HG02678 (cell line): Measurements from ENCODE around the gene TEAD3.

ENCODE experiments used
- ATAC-seq: cut with Tn5 transposase; IDR thresholded peaks from one replicate; pipeline ENCODE4 v1.9.1; 2021; ENCODE audit warnings: mild to moderate bottlenecking, moderate library complexity; ENCODE audit not compliant: unreplicated experiment

TEAD3 gene

GRCh38 chr6:35477028-35477427 lies 19.9 kb downstream of the TEAD3 start:
- ATAC-seq: no peak

- ATAC-seq: no peak
Measured at GRCh38 chr6:35476004-35476403, 20.9 kb downstream of the TEAD3 start.

DNA sequence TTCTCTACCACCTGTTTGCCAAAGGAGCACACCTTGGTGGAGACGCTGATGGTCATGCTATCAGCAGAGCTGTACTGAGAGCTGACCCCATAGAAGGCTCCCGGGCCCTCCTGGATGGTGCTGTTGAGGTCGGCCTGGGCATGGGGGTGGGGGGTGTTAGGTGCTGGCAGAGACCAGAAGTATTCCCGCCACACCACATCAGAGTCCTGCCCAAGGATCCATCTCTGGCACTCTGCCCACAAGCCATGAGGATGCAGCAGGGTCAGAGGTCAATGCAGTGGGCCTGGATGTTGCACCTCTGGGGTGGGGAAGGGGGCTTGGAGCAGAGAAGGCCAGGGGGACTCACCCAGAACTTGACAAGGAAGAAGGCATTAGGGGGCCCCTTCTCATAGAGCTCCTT lies 21.3 kb downstream of the TEAD3 start:
- no peak for ATAC-seq

DNA sequence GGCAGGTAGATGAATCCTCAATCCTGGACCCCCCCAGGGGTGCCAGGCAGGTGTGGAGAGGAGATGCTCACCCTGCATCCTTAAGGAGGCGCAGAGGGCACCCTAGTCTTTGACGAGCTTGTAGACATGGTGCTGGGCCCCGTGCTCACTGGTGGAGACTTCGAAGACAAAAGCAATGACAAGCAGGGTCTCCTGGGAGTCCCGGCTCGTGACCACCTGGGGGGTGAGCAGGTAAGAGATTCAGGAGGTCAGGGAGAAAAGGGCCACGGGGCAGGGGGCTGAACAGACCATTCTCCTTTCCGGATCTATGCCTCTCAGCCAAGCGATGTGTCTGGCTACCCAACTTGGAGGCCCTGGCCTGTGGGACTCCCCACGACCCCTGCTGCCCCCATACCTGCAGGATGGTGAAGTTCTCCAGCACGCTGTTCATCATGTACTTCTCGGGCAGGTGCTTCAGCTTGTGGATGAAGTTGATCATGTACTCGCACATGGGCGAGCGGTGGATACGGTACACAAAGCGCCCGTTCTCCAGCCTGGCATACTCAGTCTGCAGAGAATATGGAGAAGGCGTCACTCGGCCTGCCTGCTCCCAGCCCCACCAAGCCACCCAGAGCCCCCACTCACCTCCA lies 21.8 kb downstream of the TEAD3 start:
- no peak for ATAC-seq

DNA sequence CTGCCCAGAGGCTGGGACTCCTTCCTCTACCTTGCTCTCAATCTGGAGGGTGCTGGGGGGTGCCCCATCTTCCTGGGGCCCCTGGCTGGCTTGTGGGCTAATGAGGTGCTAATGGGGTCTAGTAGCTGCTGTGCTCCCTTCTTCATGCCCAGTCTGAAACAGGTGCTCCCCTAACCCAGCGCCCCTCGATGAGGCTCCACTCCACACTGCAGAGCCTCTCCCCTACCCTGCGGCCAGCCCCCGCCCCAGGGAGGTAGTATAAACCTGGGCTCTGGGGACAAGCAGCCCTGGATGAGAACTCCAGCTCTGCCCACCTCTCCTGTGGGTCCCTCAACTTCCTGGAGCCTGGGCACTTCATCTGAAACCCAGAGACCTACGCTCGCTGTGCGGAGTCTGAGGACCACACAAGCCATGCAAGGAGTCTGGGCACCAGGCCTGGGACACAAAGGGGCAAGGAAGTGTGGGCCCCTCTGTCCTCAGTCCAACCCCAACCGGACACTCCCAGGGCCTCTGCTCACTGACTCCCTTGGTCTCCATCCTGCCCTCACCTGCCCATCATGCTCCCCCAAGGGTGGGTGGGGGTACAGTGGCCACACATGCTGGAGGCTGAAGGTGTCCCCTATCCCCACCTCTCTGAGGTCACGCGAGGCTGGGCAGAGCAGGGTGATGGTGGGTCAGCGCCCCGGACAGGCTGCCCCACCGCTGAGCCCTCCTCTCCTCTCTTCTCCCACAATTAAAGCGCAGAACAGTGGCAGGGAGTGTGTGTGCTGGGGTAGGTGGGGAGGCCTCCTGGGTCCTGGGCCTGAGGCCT lies 22.5 kb downstream of the TEAD3 start:
- ATAC-seq: no peak

DNA sequence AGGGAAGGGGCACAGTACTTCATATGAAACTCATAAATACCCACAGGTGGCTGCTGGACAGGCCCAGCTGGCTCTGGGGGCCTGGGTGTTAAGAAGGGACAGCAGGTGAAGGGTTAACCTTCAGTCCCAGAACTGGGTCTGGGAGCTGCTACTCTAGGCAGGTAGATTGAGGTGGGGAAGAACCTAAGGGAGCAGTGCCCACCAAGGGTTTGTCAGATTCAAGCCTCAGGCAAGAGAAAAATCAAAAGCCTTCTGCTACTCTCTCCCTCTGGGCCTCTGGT lies 23.1 kb downstream of the TEAD3 start:
- no peak for ATAC-seq

- ATAC-seq: no peak
Measured at GRCh38 chr6:35473075-35473849, 23.6 kb downstream of the TEAD3 start.

- no peak for ATAC-seq
Measured at GRCh38 chr6:35471836-35472345, 25.0 kb downstream of the TEAD3 start.

- no peak for ATAC-seq
Measured at GRCh38 chr6:35470663-35471120, 26.2 kb downstream of the TEAD3 start.

- ATAC-seq: no peak
Measured at GRCh38 chr6:35469751-35470662, 26.9 kb downstream of the TEAD3 start.

DNA sequence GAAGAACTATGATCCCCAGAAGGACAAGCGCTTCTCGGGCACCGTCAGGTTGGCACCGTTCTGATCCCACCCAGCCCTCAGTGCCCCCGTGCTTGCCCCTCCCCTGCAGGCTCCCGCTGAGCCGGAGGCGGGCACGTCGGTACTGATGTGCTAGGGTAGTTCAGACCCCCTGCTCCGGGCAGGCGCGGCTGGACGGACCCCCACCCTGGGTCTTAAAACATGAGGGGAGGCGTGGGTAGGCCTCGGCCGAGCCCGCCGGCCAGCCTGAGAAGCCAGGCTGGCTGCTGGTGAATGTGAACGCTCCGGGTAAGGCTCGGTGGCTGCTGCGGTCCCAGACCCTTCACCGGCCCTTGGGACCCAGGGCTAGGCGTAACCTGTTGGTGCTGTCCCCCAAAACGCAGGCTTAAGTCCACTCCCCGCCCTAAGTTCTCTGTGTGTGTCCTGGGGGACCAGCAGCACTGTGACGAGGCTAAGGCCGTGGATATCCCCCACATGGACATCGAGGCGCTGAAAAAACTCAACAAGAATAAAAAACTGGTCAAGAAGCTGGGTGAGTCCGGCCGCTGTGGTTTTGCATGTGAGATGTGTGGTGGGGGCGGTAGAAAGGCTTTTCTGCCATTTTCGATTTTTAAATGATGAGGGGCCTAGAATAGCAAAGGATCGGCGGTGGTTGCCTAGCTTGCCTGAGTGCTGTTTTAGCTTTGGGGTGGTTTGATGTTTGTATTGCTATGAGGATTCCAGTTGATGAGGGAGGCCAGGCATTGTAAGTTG lies 27.7 kb downstream of the TEAD3 start:
- peak; percentile 2 for ATAC-seq

GRCh38 chr6:35468181-35468979 lies 28.5 kb downstream of the TEAD3 start, which contains the start of gene RPL10A:
Gene RPL10A, plus strand, starts transcription at chr6:35468401. Its CDS starts 34 bp downstream, at chr6:35468435.
- ATAC-seq: peak; percentile 87

DNA sequence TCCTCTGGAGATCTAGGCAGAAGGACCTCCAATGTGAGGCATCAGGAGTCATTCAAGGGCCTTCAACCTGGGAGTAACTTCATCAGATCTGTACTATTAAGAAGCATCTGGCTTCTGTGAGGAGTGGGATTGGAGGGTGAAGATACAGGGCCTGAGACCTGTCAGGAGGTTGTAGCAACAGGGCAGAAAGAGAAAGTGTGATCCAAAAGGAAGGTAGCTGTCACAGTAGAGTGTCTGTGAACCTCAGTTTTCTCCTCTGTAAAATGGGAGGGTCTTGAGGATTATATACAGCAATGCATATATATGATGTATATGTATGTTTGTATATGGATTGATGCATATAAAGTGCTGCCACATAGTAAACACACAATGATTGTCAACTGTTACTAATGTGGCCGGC lies 31.2 kb downstream of the TEAD3 start:
- ATAC-seq: no peak

GRCh38 chr6:35463292-35463691 lies 33.6 kb downstream of the TEAD3 start:
- no peak for ATAC-seq

GRCh38 chr6:35461270-35461669 lies 35.6 kb downstream of the TEAD3 start:
- no peak for ATAC-seq

- ATAC-seq: no peak
Measured at GRCh38 chr6:35457907-35458306, 39.0 kb downstream of the TEAD3 start.

- ATAC-seq: no peak
Measured at GRCh38 chr6:35454391-35455110, 42.3 kb downstream of the TEAD3 start.

DNA sequence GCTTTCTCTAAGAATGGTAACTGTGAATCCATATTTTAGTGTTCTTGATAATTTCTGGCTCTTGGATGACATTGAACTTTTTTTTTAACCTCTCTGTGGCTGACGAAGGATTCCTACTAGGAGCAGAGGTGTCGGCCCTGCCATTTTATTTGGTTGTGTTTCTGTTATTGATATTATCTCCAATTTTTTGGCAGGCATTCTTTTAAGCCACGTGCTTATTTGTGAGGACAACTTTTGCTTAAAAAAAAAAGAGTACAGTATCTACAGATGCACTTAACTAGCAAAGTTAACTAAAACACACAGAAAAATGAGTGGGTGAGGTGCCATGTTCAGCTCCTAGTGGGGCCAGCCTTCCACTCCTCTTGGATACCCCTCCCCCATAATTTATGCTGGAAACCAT lies 43.6 kb downstream of the TEAD3 start:
- no peak for ATAC-seq
